ENCODE measurements around the gene NUTM2E.
"Not testable (repeated sequence)": the region's sequence is repeated elsewhere in the genome, so short reads cannot be mapped to it uniquely, and the experiment has no call there.

Gene NUTM2E

GRCh38 chr10:79866903-79867551 lies 40.5 kb downstream of the NUTM2E start:
- DNase-seq, result not testable (repeated sequence)

GRCh38 chr10:79868023-79868422 lies 41.5 kb downstream of the NUTM2E start:
- not testable (repeated sequence) for DNase-seq

- DNase-seq, result not testable (repeated sequence)
Observed at GRCh38 chr10:79869439-79870097, 43.0 kb downstream of the NUTM2E start.

GRCh38 chr10:79871729-79872128 lies 45.2 kb downstream of the NUTM2E start:
- DNase-seq, result not testable (repeated sequence)
